Keratinocyte (primary cell): ENCODE results near the gene LGR4. TPM values are rescaled to one million over a fixed set of nuclear protein-coding genes. Genes with fewer than 3 reads are reported as not detected.
A peak's percentile ranks its signal among the peaks of the same experiment; 100 is the strongest.

Source experiments
- DNase-seq: peaks from one replicate; pipeline ENCODE4 v3.0.0-alpha.2; 2011; ENCODE audit warnings: low read depth, missing footprints, low spot score
- FAIRE-seq: peaks from 2 replicates; lab custom pipeline; 2011; peaks lifted over from hg19 to GRCh38; lab: Jason Lieb, UNC
- H2AFZ ChIP-seq: 2 replicates; pipeline ENCODE4 v1.6.0; 2012; ENCODE audit warnings: low read length, control low read depth, inconsistent platforms; ENCODE audit not compliant: control insufficient read depth
- H3K27ac ChIP-seq: 2 replicates; pipeline ENCODE4 v1.5.1; 2011; ENCODE audit warnings: low read length; ENCODE audit not compliant: control insufficient read depth, insufficient read depth
- H3K27me3 ChIP-seq: 3 replicates; pipeline ENCODE4 v1.6.0; 2011; ENCODE audit warnings: low read length; ENCODE audit not compliant: control insufficient read depth, insufficient read depth; ENCODE audit errors: extremely low read depth
- H3K36me3 ChIP-seq, 2 experiments: 2 replicates in 1 of 2; 3 replicates in 1 of 2; pipeline ENCODE4 v1.5.1; 2011; ENCODE audit warnings: low read length in 2 of 2, mild to moderate bottlenecking in 1 of 2; ENCODE audit not compliant: control insufficient read depth in 2 of 2, insufficient read depth in 2 of 2; ENCODE audit errors: extremely low read depth in 1 of 2
- H3K4me1 ChIP-seq: 3 replicates; pipeline ENCODE4 v1.5.1; 2011; ENCODE audit warnings: low read length; ENCODE audit not compliant: control insufficient read depth, insufficient read depth; ENCODE audit errors: extremely low read depth
- H3K4me2 ChIP-seq: 3 replicates; pipeline ENCODE4 v1.6.0; 2011; ENCODE audit warnings: low read depth, low read length; ENCODE audit not compliant: control insufficient read depth, insufficient read depth; ENCODE audit errors: extremely low read depth
- H3K4me3 ChIP-seq, 3 experiments: fragments of 200-600 bp in 1 of 3; sonication (generic) in 1 of 3; 2 replicates in 2 of 3; 3 replicates in 1 of 3; pipeline ENCODE4 v1.5.1; 2011 to 2016; ENCODE audit warnings: low read length in 3 of 3, mild to moderate bottlenecking in 3 of 3, control low read depth in 2 of 3, inconsistent platforms in 1 of 3, low read depth in 1 of 3, mixed read lengths in 1 of 3, mixed run types in 1 of 3, moderate library complexity in 1 of 3; ENCODE audit not compliant: control insufficient read depth in 2 of 3, insufficient read depth in 2 of 3; ENCODE audit errors: extremely low read depth in 1 of 3
- H3K79me2 ChIP-seq: 2 replicates; pipeline ENCODE4 v1.6.0; 2012; ENCODE audit warnings: low read length; ENCODE audit not compliant: control insufficient read depth, insufficient read depth
- H3K9ac ChIP-seq: 3 replicates; pipeline ENCODE4 v1.6.0; 2011; ENCODE audit warnings: low read length; ENCODE audit not compliant: control insufficient read depth, insufficient read depth; ENCODE audit errors: extremely low read depth
- H3K9me1 ChIP-seq: 3 replicates; pipeline ENCODE4 v1.6.0; 2011; ENCODE audit warnings: low read length; ENCODE audit not compliant: control insufficient read depth, insufficient read depth; ENCODE audit errors: extremely low read depth
- H3K9me3 ChIP-seq: 2 replicates; pipeline ENCODE4 v1.5.1; 2012; ENCODE audit warnings: low read depth, low read length; ENCODE audit not compliant: control insufficient read depth
- H4K20me1 ChIP-seq: 3 replicates; pipeline ENCODE4 v1.6.0; 2011; ENCODE audit warnings: low read length; ENCODE audit not compliant: control insufficient read depth, insufficient read depth; ENCODE audit errors: extremely low read depth
- EZH2 ChIP-seq: IDR thresholded peaks from one replicate; pipeline ENCODE4 v1.6.1; 2012; ENCODE audit warnings: inconsistent platforms, mild to moderate bottlenecking, low read length, moderate library complexity
- dilution Hi-C: fragments of 300-500 bp; cut with MboI; formaldehyde crosslinking; loops from one replicate; pipeline ENCODE4 v1.7.0; 2020; ENCODE audit warnings: low sequenced_read_pairs; ENCODE audit not compliant: extremely low pct_ligation_motif_present
- polyA plus RNA-seq, 5 experiments: library from polyadenylated mRNA; depleted of rRNA in 3 of 5; stranded (reverse) in 3 of 5; stranded (forward) in 1 of 5; unstranded in 1 of 5; fragments of >200 nt; gene quantifications; 1 replicate in 1 of 5; 2 replicates in 3 of 5; 3 replicates in 1 of 5; pipeline versions ENCODE4 v1.2.1 to v1.2.3, GENCODE V29; 2011 to 2012; ENCODE audit warnings: missing spikeins in 2 of 5, low read depth in 1 of 5, low replicate concordance in 1 of 5
- TF ChIP-seq, protein P1 (sequence below), 3 experiments: IDR thresholded peaks in 1 of 3; conservative IDR thresholded peaks in 1 of 3; optimal IDR thresholded peaks in 1 of 3; 2 replicates in 2 of 3; 3 replicates in 1 of 3; pipeline versions ENCODE3 to v1.5.1; 2011; ENCODE audit warnings: low read length in 3 of 3, mild to moderate bottlenecking in 3 of 3, moderate library complexity in 2 of 3, control low read depth in 1 of 3, inconsistent platforms in 1 of 3; ENCODE audit not compliant: insufficient read depth in 2 of 3; ENCODE audit errors: extremely low read depth in 1 of 3

Gene LGR4
- polyA plus RNA-seq, 1 donor (not counting 4 experiments of a cell fraction or from before 2014, with no cell fraction given) = 49.7 TPM

DNA sequence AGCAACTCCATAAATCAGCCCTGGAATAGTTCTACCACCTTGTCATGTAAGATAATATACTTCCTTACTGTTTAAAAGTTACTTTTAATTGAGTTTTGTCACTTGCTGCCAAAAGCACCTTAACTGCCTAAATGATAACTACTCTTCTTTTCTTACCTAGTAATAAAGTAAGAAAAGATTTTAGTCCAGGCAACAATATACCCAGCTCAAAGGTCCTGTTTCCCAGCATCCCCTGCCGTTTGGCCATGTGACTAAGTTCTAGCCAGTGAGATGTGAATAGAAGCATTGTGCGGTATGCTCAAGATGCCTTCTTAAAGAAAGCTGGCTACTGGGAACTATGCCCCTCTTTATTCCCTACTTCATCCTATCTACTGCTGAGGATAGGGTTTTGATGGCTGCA, 70.1 kb downstream of the LGR4 start:
- no peak overlapping the region for H3K4me3 ChIP-seq
- FAIRE-seq (no peak), DNase-seq (no peak)
- H3K27me3 ChIP-seq = no peaks in the 10 kb centered on the region
- dilution Hi-C loops = no loop called here
- no peak overlapping the region for H3K4me2 ChIP-seq
- H2AFZ ChIP-seq = no peak overlapping the region
- peaks cover 28% of the 10 kb centered on the region for H3K4me1 ChIP-seq
- H4K20me1 ChIP-seq = no peaks in the 10 kb centered on the region
- TF ChIP-seq EZH2 = no peak
- TF ChIP-seq, protein P1, sequence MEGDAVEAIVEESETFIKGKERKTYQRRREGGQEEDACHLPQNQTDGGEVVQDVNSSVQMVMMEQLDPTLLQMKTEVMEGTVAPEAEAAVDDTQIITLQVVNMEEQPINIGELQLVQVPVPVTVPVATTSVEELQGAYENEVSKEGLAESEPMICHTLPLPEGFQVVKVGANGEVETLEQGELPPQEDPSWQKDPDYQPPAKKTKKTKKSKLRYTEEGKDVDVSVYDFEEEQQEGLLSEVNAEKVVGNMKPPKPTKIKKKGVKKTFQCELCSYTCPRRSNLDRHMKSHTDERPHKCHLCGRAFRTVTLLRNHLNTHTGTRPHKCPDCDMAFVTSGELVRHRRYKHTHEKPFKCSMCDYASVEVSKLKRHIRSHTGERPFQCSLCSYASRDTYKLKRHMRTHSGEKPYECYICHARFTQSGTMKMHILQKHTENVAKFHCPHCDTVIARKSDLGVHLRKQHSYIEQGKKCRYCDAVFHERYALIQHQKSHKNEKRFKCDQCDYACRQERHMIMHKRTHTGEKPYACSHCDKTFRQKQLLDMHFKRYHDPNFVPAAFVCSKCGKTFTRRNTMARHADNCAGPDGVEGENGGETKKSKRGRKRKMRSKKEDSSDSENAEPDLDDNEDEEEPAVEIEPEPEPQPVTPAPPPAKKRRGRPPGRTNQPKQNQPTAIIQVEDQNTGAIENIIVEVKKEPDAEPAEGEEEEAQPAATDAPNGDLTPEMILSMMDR (optimal IDR thresholded peaks at IDR 0.05 in 1 of 3, IDR thresholded peaks at IDR 0.05 in 1 of 3, conservative IDR thresholded peaks at IDR 0.05 in 1 of 3; ENCODE audit: extremely low read depth in 1 of 3, insufficient read depth in 2 of 3, low read length in 3 of 3) = no peak
- H3K9ac ChIP-seq = no peak overlapping the region
- peaks cover 55% of the 10 kb centered on the region for H3K79me2 ChIP-seq
- peak overlapping the region; percentile 72 for H3K27ac ChIP-seq
- H3K9me1 ChIP-seq = no peaks in the 10 kb centered on the region
- H3K36me3 ChIP-seq = peaks cover 0 to 5% of the 10 kb centered on the region in 2 experiments
- no peaks in the 10 kb centered on the region for H3K9me3 ChIP-seq

DNA sequence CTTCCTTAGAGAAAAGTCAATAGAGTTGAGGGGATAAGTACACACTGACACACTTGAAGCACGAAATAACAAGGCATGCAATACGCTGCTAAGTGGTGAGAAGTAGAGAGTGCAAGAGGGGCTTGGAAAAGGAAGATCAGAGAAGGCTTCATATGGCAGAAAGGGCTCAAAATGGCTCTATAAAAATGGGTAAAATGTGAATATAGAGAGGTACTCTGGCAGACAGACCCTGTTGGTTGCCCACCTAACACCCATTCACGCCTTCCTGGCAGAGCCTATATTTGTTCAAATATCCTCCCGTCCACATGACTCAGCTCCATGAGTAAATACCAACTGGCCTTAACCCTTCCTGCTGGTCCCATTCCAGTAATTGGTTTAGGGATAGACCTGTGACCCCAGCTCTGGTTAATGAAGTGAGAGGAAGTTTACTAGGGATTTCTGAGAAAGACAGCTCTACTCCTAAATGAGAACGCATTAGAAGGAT, 70.7 kb downstream of the LGR4 start:
- H4K20me1 ChIP-seq = no peaks in the 10 kb centered on the region
- no peaks in the 10 kb centered on the region for H3K27me3 ChIP-seq
- no peak for DNase-seq
- peaks cover 0 to 5% of the 10 kb centered on the region in 2 experiments for H3K36me3 ChIP-seq
- peak overlapping the region; percentile 72 for H3K27ac ChIP-seq
- no peaks in the 10 kb centered on the region for H3K9me1 ChIP-seq
- peaks cover 33% of the 10 kb centered on the region for H3K4me1 ChIP-seq
- dilution Hi-C loops = no loop called here
- no peak overlapping the region for H3K9ac ChIP-seq
- no peak overlapping the region for H3K4me3 ChIP-seq
- TF ChIP-seq EZH2 = no peak
- TF ChIP-seq, protein P1 (optimal IDR thresholded peaks at IDR 0.05 in 1 of 3, IDR thresholded peaks at IDR 0.05 in 1 of 3, conservative IDR thresholded peaks at IDR 0.05 in 1 of 3; ENCODE audit: extremely low read depth in 1 of 3, insufficient read depth in 2 of 3, low read length in 3 of 3) = no peak
- peak overlapping the region; percentile 23 for H3K4me2 ChIP-seq
- H2AFZ ChIP-seq = no peak overlapping the region
- FAIRE-seq = peak; percentile 66
- H3K9me3 ChIP-seq = no peaks in the 10 kb centered on the region
- peaks cover 60% of the 10 kb centered on the region for H3K79me2 ChIP-seq
